DOHH2 (cell line): ENCODE results near the gene PRAMEF5.
"Not testable (repeated sequence)": the region's sequence is repeated elsewhere in the genome, so short reads cannot be mapped to it uniquely, and the experiment has no call there.

ENCODE experiments used
- H3F3A ChIP-seq: fragments of 200-600 bp; sonication (generic), shearing (Covaris generic); 2 replicates; pipeline ENCODE4 v1.6.0; 2016; ENCODE audit warnings: antibody characterized with exemption, mild to moderate bottlenecking; ENCODE audit not compliant: control insufficient read depth, insufficient read depth
- H3K27ac ChIP-seq: fragments of 200-600 bp; sonication (generic); 2 replicates; pipeline ENCODE4 v1.5.1; 2014; ENCODE audit warnings: low read depth, mild to moderate bottlenecking, low read length, moderate library complexity
- H3K27me3 ChIP-seq: fragments of 200-600 bp; sonication (generic); 2 replicates; pipeline ENCODE4 v1.6.1; 2014; ENCODE audit warnings: mild to moderate bottlenecking, low read length, mixed read lengths; ENCODE audit not compliant: control insufficient read depth
- H3K36me3 ChIP-seq: fragments of 200-600 bp; sonication (generic); 2 replicates; pipeline ENCODE4 v1.6.1; 2014; ENCODE audit warnings: mild to moderate bottlenecking, low read length, moderate library complexity, mixed read lengths; ENCODE audit not compliant: control insufficient read depth
- H3K4me1 ChIP-seq: fragments of 200-600 bp; sonication (generic); 2 replicates; pipeline ENCODE4 v1.6.1; 2014; ENCODE audit warnings: mild to moderate bottlenecking, low read length, mixed read lengths; ENCODE audit not compliant: control insufficient read depth
- H3K4me2 ChIP-seq: fragments of 200-600 bp; sonication (generic); 2 replicates; pipeline ENCODE4 v1.6.0; 2014; ENCODE audit warnings: mild to moderate bottlenecking, low read length, moderate library complexity
- H3K4me3 ChIP-seq: fragments of 200-600 bp; sonication (generic); 2 replicates; pipeline ENCODE4 v1.5.1; 2014; ENCODE audit warnings: mild to moderate bottlenecking, low read length, mixed read lengths
- H3K79me2 ChIP-seq: fragments of 200-600 bp; sonication (generic); 2 replicates; pipeline ENCODE4 v1.6.1; 2014; ENCODE audit warnings: mild to moderate bottlenecking, low read length, mixed read lengths; ENCODE audit not compliant: control insufficient read depth
- H3K9me2 ChIP-seq: fragments of 200-600 bp; sonication (generic); replicated peaks from 2 replicates; pipeline ENCODE4 v1.6.1; 2014; ENCODE audit warnings: mild to moderate bottlenecking, low read length, mixed read lengths; ENCODE audit not compliant: control insufficient read depth
- H3K9me3 ChIP-seq: fragments of 200-600 bp; sonication (generic); 2 replicates; pipeline ENCODE4 v1.6.1; 2014; ENCODE audit warnings: antibody characterized with exemption, low read length, mixed read lengths; ENCODE audit not compliant: control insufficient read depth, insufficient read depth
- H4K20me1 ChIP-seq: fragments of 200-600 bp; sonication (generic); 2 replicates; pipeline ENCODE4 v1.6.0; 2014; ENCODE audit warnings: low read depth, mild to moderate bottlenecking, antibody characterized with exemption, low read length, moderate library complexity; ENCODE audit not compliant: control insufficient read depth, insufficient read depth

PRAMEF5 gene

DNA sequence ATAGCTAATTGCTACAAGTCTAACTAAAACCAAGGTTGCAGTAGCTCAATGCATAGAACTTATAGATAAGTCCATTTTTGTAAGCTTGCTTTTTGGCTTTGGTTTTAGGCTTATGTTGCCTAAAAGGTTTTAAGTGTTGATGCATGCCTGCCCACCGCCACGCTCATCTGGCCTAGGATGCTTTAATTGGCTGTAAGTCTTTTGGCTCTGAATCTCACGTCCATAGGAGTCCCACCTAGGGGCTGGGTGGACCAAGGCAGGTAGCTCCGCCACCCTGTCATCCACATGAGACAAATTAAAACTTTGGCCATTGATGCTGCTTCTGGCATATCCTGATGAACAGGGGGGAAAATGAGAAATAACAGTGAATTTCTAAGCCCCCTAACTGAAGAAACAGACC is 16.4 kb upstream of the PRAMEF5 start:
- H3K79me2 ChIP-seq, H3K4me2 ChIP-seq, H3F3A ChIP-seq, H3K9me2 ChIP-seq, H3K36me3 ChIP-seq, H3K4me3 ChIP-seq, H3K27me3 ChIP-seq, H3K4me1 ChIP-seq, H4K20me1 ChIP-seq, H3K9me3 ChIP-seq, H3K27ac ChIP-seq: not testable (repeated sequence)

DNA sequence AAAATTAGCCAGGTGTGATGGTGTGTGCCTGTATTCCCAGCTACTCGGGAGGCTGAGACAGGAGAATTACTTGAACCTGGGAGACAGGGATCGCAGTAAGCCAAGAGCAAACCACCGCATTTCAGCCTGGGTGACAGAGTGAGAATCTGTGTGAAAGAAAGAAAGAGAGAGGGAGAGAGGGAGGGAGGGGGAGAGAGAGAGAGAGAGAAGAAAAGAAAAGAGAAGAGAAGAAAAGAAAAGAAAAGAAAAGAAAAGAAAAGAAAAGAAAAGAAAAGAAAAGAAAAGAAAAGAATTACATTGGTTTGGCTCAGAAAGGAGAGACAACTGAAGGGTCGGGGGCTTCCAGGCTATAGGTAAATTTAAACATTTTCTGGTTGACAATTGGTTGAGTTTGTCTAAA is 14.4 kb upstream of the PRAMEF5 start:
- not testable (repeated sequence) for H3K79me2 ChIP-seq, H3F3A ChIP-seq, H3K9me3 ChIP-seq, H3K27me3 ChIP-seq, H3K27ac ChIP-seq, H3K4me1 ChIP-seq, H4K20me1 ChIP-seq, H3K36me3 ChIP-seq, H3K9me2 ChIP-seq, H3K4me3 ChIP-seq, H3K4me2 ChIP-seq

DNA sequence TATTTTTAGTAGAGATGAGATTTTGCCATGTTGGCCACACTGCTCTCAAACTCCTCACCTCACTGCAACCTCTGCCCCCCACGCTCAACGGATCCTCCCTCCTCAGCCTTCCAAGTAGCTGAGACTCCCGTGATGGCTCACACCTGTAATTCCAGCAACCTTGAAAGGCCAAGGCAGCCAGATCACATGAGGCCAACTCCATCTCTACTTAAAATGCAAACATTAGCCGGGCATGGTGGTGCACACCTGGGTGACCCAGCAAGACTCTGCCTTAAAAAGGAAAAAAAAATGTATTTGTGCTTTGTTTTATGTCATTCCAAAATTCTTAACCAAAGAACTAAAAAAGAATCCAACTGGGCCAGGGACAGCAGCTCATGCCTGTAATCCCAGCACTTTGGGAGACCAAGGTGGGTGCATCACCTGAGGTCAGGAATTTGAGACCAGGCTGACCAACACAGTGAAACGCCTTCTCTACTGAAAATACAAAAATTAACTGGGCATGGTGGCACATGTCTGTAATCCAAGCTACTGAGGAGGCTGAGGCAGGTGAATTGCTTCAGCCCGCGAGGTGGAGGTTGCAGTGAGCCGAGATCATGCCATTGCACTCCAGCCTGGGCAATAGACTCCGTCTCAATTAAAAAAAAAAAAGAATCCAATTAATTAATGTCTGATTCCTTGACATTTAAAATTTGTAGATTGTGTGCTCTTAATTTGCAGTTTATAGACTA is 10.3 kb upstream of the PRAMEF5 start:
- H3K27me3 ChIP-seq, H3K9me3 ChIP-seq: not testable (repeated sequence)

DNA sequence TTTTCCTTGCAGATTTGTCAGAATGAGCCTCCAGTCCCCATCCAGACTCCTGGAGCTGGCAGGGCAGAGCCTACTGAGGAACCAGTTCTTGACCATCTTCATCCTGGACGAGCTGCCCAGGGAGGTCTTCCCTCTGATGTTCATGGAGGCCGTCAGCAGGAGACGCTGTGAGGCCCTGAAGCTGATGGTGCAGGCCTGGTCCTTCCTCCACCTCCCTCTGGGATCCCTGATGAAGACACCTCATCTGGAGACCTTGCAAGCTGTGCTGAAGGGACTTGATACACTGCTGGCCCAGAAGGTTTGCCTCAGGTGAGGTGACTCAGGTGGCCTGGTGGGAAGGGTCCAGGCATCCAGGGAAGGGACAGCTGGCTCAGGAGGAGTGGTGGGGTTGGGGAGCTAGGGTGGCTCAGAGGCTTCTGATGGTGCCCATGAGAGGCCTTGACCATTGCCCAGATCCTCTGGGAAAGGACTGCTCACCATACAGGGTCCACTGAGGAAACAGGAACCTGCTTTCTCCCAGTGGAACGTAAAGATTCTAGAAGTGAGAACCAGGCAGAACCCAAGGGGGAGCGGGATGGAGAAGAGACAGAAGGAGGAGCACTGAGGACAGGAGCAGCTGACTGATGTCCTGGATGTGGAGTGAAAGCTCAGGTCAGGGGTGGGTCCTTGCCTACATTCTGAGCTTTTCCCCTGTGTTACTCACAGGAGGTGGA is 8.0 kb upstream of the PRAMEF5 start:
- H3F3A ChIP-seq, H3K36me3 ChIP-seq, H3K4me1 ChIP-seq, H4K20me1 ChIP-seq, H3K27ac ChIP-seq, H3K4me2 ChIP-seq, H3K79me2 ChIP-seq, H3K9me2 ChIP-seq, H3K27me3 ChIP-seq, H3K4me3 ChIP-seq, H3K9me3 ChIP-seq: not testable (repeated sequence)

More for the DNA sequence above, 10.3 kb upstream of the PRAMEF5 start:
- H3K27ac ChIP-seq, H4K20me1 ChIP-seq, H3K4me1 ChIP-seq, H3K9me2 ChIP-seq, H3K36me3 ChIP-seq, H3K4me2 ChIP-seq, H3F3A ChIP-seq, H3K4me3 ChIP-seq, H3K79me2 ChIP-seq: not testable (repeated sequence)

DNA sequence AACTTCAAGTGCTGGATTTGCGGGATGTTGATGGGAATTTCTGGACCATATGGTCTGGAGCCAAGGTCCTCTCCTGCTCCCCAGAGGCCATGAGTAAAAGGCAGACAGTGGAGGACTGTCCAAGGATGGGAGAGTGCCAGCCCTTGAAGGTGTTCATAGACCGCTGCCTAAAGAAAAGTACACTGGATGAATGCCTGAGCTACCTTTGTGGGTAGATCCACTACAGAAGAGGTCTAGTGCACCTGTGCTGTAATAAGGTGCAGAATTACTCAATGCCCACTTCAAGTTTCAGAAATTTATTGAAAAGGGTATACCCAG is 7.5 kb upstream of the PRAMEF5 start:
- H3K27me3 ChIP-seq: not testable (repeated sequence)

DNA sequence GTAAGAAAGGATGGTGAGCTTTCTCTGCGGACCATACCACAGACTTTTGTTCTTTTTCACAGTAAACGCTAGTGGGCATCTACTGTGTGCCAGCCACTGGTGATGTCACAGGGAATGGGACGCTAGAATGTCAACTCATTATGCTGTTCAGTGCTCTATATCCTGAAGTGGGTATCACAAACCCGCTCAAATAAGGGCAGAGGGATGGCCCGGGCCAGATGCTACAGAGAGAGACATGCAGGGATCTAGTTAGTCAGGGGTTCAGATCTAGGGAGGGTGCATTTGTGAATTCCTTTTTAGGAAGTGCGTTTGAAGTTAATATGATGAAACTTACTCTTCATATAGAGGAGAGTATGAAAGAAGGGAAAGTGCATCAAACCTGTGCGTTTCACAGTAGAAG is 6.9 kb upstream of the PRAMEF5 start:
- H3F3A ChIP-seq, H3K9me2 ChIP-seq, H3K27ac ChIP-seq, H3K27me3 ChIP-seq, H3K9me3 ChIP-seq, H3K4me3 ChIP-seq, H3K79me2 ChIP-seq, H3K36me3 ChIP-seq, H3K4me1 ChIP-seq, H3K4me2 ChIP-seq, H4K20me1 ChIP-seq: not testable (repeated sequence)

More for the DNA sequence above, 7.5 kb upstream of the PRAMEF5 start:
- H3K36me3 ChIP-seq, H3F3A ChIP-seq, H3K4me2 ChIP-seq, H3K4me1 ChIP-seq, H3K4me3 ChIP-seq, H3K9me3 ChIP-seq, H4K20me1 ChIP-seq, H3K9me2 ChIP-seq, H3K27ac ChIP-seq, H3K79me2 ChIP-seq: not testable (repeated sequence)

DNA sequence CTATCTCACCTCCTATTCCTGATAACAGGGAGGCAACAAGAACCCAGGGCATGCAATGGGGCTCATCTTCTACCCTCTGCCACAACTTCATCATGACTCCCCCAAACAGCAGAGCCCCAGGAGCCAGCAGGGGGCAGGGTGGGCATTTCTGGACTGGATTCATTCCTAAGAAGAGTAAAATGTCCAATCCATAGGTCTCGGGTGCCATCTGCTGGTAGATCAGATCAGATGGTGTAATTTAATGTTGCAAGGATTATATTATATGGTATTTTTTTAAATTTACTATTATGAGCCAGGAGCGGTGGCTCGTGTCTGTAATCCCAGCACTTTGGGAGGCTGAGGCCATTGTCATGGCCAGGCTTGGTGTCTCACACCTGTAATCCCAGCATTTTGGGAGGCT is 11.1 kb downstream of the PRAMEF5 start:
- not testable (repeated sequence) for H3K4me2 ChIP-seq, H3K4me3 ChIP-seq, H3F3A ChIP-seq, H3K27ac ChIP-seq, H4K20me1 ChIP-seq, H3K27me3 ChIP-seq, H3K4me1 ChIP-seq, H3K79me2 ChIP-seq, H3K9me3 ChIP-seq, H3K9me2 ChIP-seq, H3K36me3 ChIP-seq

DNA sequence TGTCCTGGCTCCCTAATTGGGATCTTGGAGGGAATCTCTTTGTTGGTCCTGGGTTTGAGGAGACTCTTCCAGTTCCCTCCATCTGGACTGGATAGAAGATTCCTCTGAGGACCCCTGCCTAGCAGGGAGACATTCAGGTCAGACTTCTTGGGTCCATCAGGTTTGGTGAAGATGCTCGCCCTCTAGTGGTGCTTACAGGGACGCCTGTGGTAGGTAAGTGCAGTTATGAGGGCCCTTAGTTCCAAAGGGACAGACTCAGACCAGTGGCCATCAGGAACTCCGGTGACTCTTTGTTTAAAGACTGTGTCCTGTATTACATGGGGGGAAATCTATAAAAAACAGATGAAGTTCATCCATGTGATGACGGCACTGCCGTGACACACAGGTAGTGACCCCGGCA is 23.0 kb downstream of the PRAMEF5 start:
- not testable (repeated sequence) for H3K4me1 ChIP-seq, H3F3A ChIP-seq, H3K9me2 ChIP-seq, H3K4me2 ChIP-seq, H3K9me3 ChIP-seq, H3K27me3 ChIP-seq, H3K36me3 ChIP-seq, H4K20me1 ChIP-seq, H3K27ac ChIP-seq, H3K4me3 ChIP-seq, H3K79me2 ChIP-seq
